ENCODE data around the gene MATN4. TPM values are rescaled to one million over a fixed set of nuclear protein-coding genes. Genes with fewer than 3 reads are reported as not detected.
A peak's percentile ranks its signal among the peaks of the same experiment; 100 is the strongest.

Gene MATN4
- total RNA-seq, 3 donors from 2014 or later (not counting 1 experiment from before 2014, with no cell fraction given): not detected

GRCh38 chr20:45339084-45339483, 31.0 kb upstream of the MATN4 start:
- H3K4me3 Mint-ChIP-seq: no peak overlapping the region
- no peak overlapping the region for H3K27ac Mint-ChIP-seq
- no peak for TF ChIP-seq CTCF (IDR thresholded peaks at IDR 0.05)
- no peak for DNase-seq
- no peak for ATAC-seq
- Histone ChIP-seq H3K27me3 (ENCODE audit: control insufficient read depth, insufficient read depth, low read length) (no peaks in the 10 kb centered on the region), H3K27ac (ENCODE audit: low read length) (no peak overlapping the region), H3K9me3 (ENCODE audit: control insufficient read depth, insufficient read depth, low read length) (no peaks in the 10 kb centered on the region), H3K4me3 (ENCODE audit: low read length) (no peak overlapping the region), H3K36me3 (ENCODE audit: control insufficient read depth, insufficient read depth, low read length) (no peaks in the 10 kb centered on the region), H3K4me1 (ENCODE audit: control insufficient read depth, insufficient read depth, low read length) (no peaks in the 10 kb centered on the region)
- 91% methylated on average over 6 of the region's 6 CpGs for WGBS (ENCODE audit: insufficient coverage)
- H3K27me3 Mint-ChIP-seq (ENCODE audit: low read depth in 2 of 2): no peaks in the 10 kb centered on the region
- H3K9me3 Mint-ChIP-seq: no peaks in the 10 kb centered on the region
- no peaks in the 10 kb centered on the region for H3K4me1 Mint-ChIP-seq
- H3K36me3 Mint-ChIP-seq: no peaks in the 10 kb centered on the region
- intact Hi-C loops (cut with micrococcal nuclease): no loop called here

- intact Hi-C loops (cut with micrococcal nuclease): no loop called here
- Histone ChIP-seq H3K36me3 (ENCODE audit: control insufficient read depth, insufficient read depth, low read length) (no peaks in the 10 kb centered on the region), H3K9me3 (ENCODE audit: control insufficient read depth, insufficient read depth, low read length) (no peaks in the 10 kb centered on the region), H3K27me3 (ENCODE audit: control insufficient read depth, insufficient read depth, low read length) (no peaks in the 10 kb centered on the region), H3K4me1 (ENCODE audit: control insufficient read depth, insufficient read depth, low read length) (no peaks in the 10 kb centered on the region), H3K4me3 (ENCODE audit: low read length) (no peak overlapping the region), H3K27ac (ENCODE audit: low read length) (no peak overlapping the region)
- no peaks in the 10 kb centered on the region for H3K4me1 Mint-ChIP-seq
- H3K9me3 Mint-ChIP-seq: no peaks in the 10 kb centered on the region
- DNase-seq: no peak
- H3K27ac Mint-ChIP-seq: no peak overlapping the region
- WGBS (ENCODE audit: insufficient coverage): 94% methylated on average over 11 of the region's 11 CpGs
- no peaks in the 10 kb centered on the region for H3K27me3 Mint-ChIP-seq (ENCODE audit: low read depth in 2 of 2)
- H3K36me3 Mint-ChIP-seq: no peaks in the 10 kb centered on the region
- no peak overlapping the region for H3K4me3 Mint-ChIP-seq
- ATAC-seq: no peak
- TF ChIP-seq CTCF (IDR thresholded peaks at IDR 0.05): no peak
These were observed 30.3 kb upstream of the MATN4 start for GRCh38 chr20:45338121-45339030.

- DNase-seq (no peak), ATAC-seq (no peak)
- intact Hi-C loops (cut with micrococcal nuclease): no loop called here
- Histone ChIP-seq H3K27me3 (ENCODE audit: control insufficient read depth, insufficient read depth, low read length) (no peaks in the 10 kb centered on the region), H3K4me3 (ENCODE audit: low read length) (no peak overlapping the region), H3K36me3 (ENCODE audit: control insufficient read depth, insufficient read depth, low read length) (no peaks in the 10 kb centered on the region), H3K4me1 (ENCODE audit: control insufficient read depth, insufficient read depth, low read length) (no peaks in the 10 kb centered on the region), H3K9me3 (ENCODE audit: control insufficient read depth, insufficient read depth, low read length) (no peaks in the 10 kb centered on the region), H3K27ac (ENCODE audit: low read length) (no peak overlapping the region)
- Mint-ChIP-seq H3K4me1 (no peaks in the 10 kb centered on the region), H3K9me3 (no peaks in the 10 kb centered on the region), H3K27ac (peak overlapping the region in 1 of 2 donors; percentile 11), H3K27me3 (ENCODE audit: low read depth in 2 of 2) (no peaks in the 10 kb centered on the region), H3K4me3 (no peak overlapping the region), H3K36me3 (no peaks in the 10 kb centered on the region)
- WGBS (ENCODE audit: insufficient coverage): 96% methylated on average over 15 of the region's 15 CpGs
- no peak for TF ChIP-seq CTCF (IDR thresholded peaks at IDR 0.05)
These were observed 29.4 kb upstream of the MATN4 start for GRCh38 chr20:45337367-45338120.
